Adipocyte (in vitro differentiated cells): ENCODE data around the gene NPTN.

ENCODE experiments used
- DNase-seq: peaks from one replicate; pipeline ENCODE4 v3.0.0-alpha.2; 2015; ENCODE audit warnings: low read depth
- H3K27me3 ChIP-seq: replicated peaks from 2 replicates; pipeline ENCODE4 v1.7.0; 2013; ENCODE audit warnings: mild to moderate bottlenecking, low read length, moderate library complexity; ENCODE audit not compliant: control insufficient read depth, insufficient read depth
- H3K36me3 ChIP-seq: 2 replicates; pipeline ENCODE4 v1.7.0; 2013; ENCODE audit warnings: low read length, mild to moderate bottlenecking, moderate library complexity; ENCODE audit not compliant: control insufficient read depth, insufficient read depth, severe bottlenecking
- H3K4me1 ChIP-seq: 2 replicates; pipeline ENCODE4 v1.7.0; 2013; ENCODE audit warnings: mild to moderate bottlenecking, low read length, moderate library complexity; ENCODE audit not compliant: control insufficient read depth, insufficient read depth
- H3K4me3 ChIP-seq: 2 replicates; pipeline ENCODE4 v1.7.0; 2013; ENCODE audit warnings: mild to moderate bottlenecking, low read length, moderate library complexity
- H3K9ac ChIP-seq: 2 replicates; pipeline ENCODE4 v1.7.0; 2013; ENCODE audit warnings: mild to moderate bottlenecking, low read length, moderate library complexity
- H3K9me3 ChIP-seq: 2 replicates; pipeline ENCODE4 v1.7.0; 2013; ENCODE audit warnings: mild to moderate bottlenecking, low read length, moderate library complexity; ENCODE audit not compliant: control insufficient read depth

The NPTN gene

DNA sequence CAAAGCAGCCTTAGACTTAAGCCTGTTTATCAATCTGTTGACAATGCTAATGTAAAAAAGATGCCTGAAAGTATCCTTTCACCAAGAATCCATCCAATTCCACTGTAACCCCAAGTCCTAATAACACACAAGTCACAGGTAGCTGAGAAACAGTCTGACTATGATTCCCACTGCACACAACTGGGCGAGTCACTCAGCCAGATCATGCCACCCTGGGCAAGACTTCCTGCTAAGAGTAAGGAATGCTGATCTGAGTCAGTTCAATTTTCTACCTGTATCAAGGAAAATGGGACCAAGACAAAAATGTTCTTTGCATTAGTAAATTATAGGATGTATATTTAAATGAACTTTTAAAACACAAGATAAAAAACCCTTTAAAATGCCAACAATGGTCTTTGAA, 33.3 kb downstream of the NPTN start:
- Histone ChIP-seq H3K9me3 (no peaks in the 10 kb centered on the region), H3K4me1 (peaks cover 65% of the 10 kb centered on the region), H3K4me3 (no peak overlapping the region), H3K27me3 (no peaks in the 10 kb centered on the region), H3K36me3 (no peaks in the 10 kb centered on the region), H3K9ac (no peak overlapping the region)
- DNase-seq, result peak; percentile 24

DNA sequence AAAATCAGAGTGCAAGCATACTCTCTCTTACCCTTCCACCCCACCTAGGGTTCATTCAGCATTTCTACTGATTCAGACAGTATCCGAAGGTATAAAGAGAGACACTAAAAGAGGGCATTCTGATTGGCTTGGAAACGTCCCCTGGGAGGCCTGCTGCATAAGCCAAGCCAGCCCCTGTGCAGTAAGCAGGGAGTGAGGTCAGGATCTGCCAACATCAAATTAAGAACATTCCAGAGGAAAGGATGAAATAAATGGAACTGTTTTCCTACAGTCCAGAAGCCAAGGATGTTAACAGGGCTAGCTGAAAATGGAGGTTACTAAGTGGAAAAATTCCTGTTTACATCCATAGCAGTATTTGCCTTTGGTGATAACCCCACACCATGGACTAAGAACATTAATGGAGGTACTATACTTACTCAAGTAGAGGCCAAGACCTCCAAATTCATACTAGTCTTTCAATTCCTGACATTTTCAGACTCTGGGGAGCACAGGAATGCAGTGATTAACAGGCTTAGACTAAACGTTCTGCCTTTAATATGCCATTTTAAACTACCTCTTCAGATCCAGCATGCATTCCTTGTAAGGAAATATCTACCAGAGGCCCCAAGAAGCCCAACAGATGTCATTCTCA, 34.5 kb downstream of the NPTN start:
- Histone ChIP-seq H3K36me3 (no peaks in the 10 kb centered on the region), H3K9ac (no peak overlapping the region), H3K9me3 (no peaks in the 10 kb centered on the region), H3K27me3 (no peaks in the 10 kb centered on the region), H3K4me1 (peaks cover 65% of the 10 kb centered on the region), H3K4me3 (no peak overlapping the region)
- DNase-seq, result peak; percentile 41

DNA sequence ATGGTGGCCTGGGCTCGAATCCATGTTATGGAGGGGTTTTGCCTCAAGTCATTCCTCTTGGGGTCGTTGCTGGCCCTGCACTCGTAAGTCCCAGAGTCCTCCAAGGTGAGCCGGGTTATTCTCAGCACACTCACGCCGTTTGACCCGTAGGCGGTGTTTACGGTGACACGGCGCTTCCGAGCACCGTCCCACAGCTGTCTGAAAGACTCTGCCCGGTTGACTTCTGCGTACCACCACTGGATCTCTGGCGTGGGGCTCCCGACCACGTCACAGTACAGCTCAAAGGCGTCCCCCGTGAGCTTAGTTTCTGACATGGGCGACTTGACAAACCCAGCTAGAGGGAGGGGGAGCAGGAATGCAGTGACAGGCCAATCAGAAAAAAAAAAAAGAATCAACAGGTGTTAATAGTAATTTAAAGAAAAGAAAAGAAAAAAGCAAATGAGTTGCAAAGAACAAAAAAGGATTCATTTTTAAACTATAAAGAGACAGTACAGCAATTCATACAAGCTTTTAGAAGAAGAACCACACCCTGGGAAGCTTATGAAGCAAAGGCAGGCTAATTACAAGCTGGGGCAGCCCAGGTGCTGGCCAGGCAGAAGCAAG, 36.1 kb downstream of the NPTN start:
- H3K4me3 ChIP-seq, result no peak overlapping the region
- H3K9me3 ChIP-seq, result no peaks in the 10 kb centered on the region
- no peak for DNase-seq
- H3K4me1 ChIP-seq, result peaks cover 56% of the 10 kb centered on the region
- no peaks in the 10 kb centered on the region for H3K27me3 ChIP-seq
- no peak overlapping the region for H3K9ac ChIP-seq
- no peaks in the 10 kb centered on the region for H3K36me3 ChIP-seq

DNA sequence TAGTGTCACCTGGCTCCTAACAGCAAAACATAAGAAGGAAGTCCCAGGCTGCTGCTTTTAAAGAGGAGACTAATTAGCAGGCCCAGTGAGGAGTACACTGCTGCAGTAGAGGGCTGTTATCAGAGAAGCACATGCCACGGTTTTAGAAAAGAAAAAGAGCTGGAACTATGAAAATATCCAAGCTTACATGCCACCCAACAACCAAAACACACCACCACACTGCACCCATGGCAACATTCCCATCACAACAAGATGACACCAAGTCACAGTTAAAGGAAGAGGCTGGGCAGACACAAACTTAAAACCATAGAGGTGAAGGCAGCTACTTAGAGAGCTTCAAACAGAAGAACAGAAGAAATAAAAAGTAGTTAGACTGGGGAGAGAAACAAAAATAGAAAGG, 37.0 kb downstream of the NPTN start:
- H3K27me3 ChIP-seq, result no peaks in the 10 kb centered on the region
- H3K36me3 ChIP-seq, result peaks cover 7% of the 10 kb centered on the region
- no peaks in the 10 kb centered on the region for H3K9me3 ChIP-seq
- no peak overlapping the region for H3K4me3 ChIP-seq
- no peak for DNase-seq
- no peak overlapping the region for H3K9ac ChIP-seq
- H3K4me1 ChIP-seq, result peaks cover 47% of the 10 kb centered on the region

DNA sequence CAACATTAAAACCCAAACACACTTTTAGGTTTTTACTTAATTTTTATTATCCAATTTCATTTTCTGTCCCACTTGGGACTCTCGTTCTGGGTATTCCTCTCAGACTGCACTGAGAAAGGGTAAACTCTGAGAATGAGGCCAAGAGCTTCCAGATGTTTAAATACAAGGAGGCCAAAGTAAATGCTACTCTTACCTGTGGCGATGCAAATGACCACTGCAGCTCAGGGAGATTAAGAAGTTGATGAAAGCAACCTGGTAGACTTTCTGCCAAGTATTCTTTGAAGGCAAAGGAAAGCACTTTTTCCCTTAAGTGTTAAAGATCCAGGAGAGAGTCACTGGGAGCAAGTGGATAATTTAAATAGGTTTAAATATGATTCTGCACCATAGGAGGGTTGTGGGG, 39.1 kb downstream of the NPTN start:
- peaks cover 17% of the 10 kb centered on the region for H3K36me3 ChIP-seq
- H3K9ac ChIP-seq, result no peak overlapping the region
- H3K4me1 ChIP-seq, result peaks cover 28% of the 10 kb centered on the region
- H3K4me3 ChIP-seq, result no peak overlapping the region
- DNase-seq, result no peak
- no peaks in the 10 kb centered on the region for H3K27me3 ChIP-seq
- no peaks in the 10 kb centered on the region for H3K9me3 ChIP-seq

DNA sequence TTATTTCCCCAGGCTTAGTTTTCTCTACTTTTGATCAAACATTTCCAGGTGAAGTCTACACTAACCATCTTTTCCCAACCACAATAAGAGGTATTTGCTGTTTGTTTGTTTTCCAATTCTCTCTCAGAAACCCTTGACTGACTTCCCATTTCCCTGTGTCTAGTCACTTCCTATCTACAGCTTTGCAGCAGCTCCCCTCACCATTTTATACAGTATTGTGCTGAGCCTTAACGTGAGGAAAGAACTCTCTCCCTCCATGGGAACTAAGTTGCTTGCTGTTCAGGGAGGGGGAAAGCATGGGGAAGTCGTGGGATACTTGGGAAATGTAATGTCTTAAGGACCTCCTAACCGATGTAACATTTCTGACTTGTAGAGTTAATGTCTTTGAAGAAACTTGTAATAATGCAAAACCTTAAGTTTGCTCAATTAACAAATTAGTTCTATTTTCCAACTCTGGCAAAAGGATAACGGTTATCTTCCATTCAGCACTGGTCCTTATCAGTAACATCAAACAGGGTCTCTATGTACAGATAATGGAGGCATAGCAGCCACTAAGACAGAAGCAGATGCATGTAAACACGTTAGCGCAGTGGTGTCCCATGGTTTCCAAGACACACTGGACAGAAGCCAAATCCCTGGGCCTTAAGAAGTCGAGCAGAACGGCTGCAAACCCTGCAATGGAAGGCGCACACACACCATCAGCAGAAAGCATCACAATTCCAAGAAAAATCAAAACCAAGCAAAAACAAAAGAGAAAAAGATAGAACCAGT, 39.7 kb downstream of the NPTN start:
- Histone ChIP-seq H3K36me3 (peaks cover 23% of the 10 kb centered on the region), H3K27me3 (no peaks in the 10 kb centered on the region), H3K4me3 (no peak overlapping the region), H3K4me1 (peaks cover 22% of the 10 kb centered on the region), H3K9ac (no peak overlapping the region), H3K9me3 (no peaks in the 10 kb centered on the region)
- no peak for DNase-seq

DNA sequence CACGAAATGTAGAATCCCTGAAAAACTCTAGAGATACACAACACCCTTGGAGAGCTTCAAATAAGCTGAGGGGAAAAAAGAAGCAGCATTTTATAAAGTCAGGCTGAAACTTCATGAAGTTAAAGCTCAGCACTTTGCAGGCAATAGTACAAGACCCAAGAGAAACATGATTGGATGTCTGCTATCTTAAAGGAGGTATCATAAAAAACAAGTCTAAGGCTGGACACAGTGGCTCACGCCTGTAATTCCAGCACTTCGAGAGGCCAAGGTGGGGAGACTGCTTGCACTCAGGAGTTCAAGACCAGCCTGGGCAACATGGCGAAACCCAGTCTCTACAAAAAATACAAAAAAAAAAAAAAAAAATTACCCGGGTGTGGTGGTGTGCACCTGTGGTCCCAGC, 42.9 kb downstream of the NPTN start:
- no peak for DNase-seq
- peaks cover 4% of the 10 kb centered on the region for H3K4me1 ChIP-seq
- no peaks in the 10 kb centered on the region for H3K9me3 ChIP-seq
- no peak overlapping the region for H3K4me3 ChIP-seq
- H3K27me3 ChIP-seq, result no peaks in the 10 kb centered on the region
- peaks cover 48% of the 10 kb centered on the region for H3K36me3 ChIP-seq
- no peak overlapping the region for H3K9ac ChIP-seq

DNA sequence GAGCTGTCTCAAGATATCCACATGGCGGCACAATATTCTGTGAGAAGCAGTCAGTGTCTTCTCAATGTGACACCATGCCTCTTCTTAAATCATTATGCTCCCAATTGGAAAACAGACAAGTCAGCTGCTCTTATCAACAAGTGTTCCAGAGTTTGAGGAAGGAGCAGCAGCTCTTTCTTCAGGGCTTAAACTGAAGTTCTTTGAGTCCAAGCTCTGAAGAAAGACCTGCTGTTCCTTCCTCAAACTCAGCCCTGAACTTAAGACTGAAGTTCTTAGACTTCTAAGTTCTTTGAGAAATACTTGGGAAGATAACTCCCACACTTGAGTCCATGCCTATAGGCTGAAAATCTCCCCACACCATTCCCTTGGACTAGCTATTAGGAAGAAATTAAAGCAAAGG, 43.4 kb downstream of the NPTN start:
- H3K4me3 ChIP-seq, result no peak overlapping the region
- H3K4me1 ChIP-seq, result peaks cover 9% of the 10 kb centered on the region
- H3K9ac ChIP-seq, result no peak overlapping the region
- H3K9me3 ChIP-seq, result no peaks in the 10 kb centered on the region
- DNase-seq, result no peak
- peaks cover 53% of the 10 kb centered on the region for H3K36me3 ChIP-seq
- no peaks in the 10 kb centered on the region for H3K27me3 ChIP-seq

DNA sequence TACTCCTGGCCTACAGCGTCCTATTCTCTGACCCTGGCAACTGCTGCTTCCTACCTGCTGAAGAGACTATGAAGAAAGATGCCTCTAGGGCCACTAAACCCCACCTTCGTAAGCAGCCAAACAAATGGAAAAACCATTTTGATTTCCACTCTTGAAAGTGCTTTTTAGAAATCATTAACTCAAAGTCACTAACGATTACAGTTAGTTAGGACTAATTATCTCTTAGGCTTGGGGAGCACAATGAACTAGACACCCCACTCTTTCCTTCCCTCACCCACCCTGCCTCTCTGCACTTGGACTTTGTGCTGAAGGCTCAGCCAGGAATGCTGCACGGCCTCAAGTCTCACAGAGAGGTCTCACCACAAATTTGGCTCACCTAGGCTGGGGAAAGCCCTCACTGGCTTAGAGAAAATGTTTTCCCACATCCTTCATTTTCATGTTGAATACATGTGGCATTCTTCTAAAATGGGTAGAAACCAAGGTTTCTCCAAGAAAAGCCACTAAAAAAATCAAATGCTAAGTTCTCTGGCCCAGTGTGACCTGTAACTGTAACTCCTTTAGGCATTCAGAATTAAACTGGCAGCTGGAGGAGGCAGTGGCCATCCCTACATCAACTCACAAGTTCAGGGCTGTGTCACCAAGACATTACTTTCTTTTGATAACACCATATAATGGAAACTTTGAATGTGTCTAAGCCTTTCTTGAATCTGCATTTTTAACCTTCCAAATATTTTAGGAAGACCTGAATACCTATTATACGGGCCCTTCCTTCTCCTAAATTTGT, 47.1 kb downstream of the NPTN start:
- no peaks in the 10 kb centered on the region for H3K27me3 ChIP-seq
- H3K4me3 ChIP-seq, result no peak overlapping the region
- H3K4me1 ChIP-seq, result peaks cover 11% of the 10 kb centered on the region
- peaks cover 71% of the 10 kb centered on the region for H3K36me3 ChIP-seq
- no peaks in the 10 kb centered on the region for H3K9me3 ChIP-seq
- H3K9ac ChIP-seq, result no peak overlapping the region
- DNase-seq, result no peak

DNA sequence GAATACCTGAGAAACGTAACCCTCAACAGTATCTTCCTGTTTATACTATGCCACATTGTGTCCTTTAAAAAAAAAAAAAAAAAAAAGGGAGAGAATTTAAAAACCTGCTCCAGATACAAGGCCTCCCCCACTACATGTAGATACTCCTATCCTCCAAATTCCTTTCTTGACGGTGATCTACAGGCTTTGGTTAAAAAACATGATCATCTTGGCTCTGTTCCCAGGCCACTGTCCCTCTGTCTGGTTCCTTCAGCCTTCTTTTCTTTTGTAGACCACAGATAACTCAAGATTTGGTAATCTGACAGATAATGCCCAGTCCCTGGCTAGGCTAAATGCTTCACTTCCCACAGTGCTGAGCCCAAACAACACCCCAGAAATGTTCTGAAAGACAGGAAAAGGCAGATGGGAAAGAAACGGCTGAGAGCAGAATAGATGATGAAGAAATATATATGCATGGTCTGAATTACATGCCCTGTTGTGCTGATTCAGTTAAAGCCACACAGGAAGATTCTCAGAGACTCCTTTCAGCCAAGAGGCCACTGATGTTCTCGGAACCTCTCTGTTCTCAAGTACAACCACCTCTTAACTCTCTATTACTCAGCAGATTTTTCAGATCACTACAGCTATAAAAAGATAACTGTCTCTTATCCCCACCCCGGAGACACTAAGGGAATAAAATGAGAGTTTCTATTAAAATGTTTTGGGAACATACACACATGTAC, 48.3 kb downstream of the NPTN start:
- no peak for DNase-seq
- H3K4me1 ChIP-seq, result peaks cover 11% of the 10 kb centered on the region
- no peaks in the 10 kb centered on the region for H3K27me3 ChIP-seq
- H3K36me3 ChIP-seq, result peaks cover 76% of the 10 kb centered on the region
- no peak overlapping the region for H3K9ac ChIP-seq
- no peak overlapping the region for H3K4me3 ChIP-seq
- H3K9me3 ChIP-seq, result no peaks in the 10 kb centered on the region
